Endodermal cell (in vitro differentiated cells): ENCODE data around the gene NFATC2IP. TPM values are rescaled to one million over a fixed set of nuclear protein-coding genes. Genes with fewer than 3 reads are reported as not detected.

ENCODE experiments used
- DNase-seq: peaks from one replicate; pipeline ENCODE4 v3.0.0-alpha.2; 2017
- H3K27ac ChIP-seq: 2 replicates; pipeline ENCODE4 v1.5.1; 2013; ENCODE audit warnings: mild to moderate bottlenecking, low read depth, low read length, moderate library complexity
- H3K27me3 ChIP-seq: 2 replicates; pipeline ENCODE4 v1.6.1; 2013; ENCODE audit warnings: mild to moderate bottlenecking, low read length, moderate library complexity; ENCODE audit not compliant: insufficient read depth, control insufficient read depth, poor library complexity, severe bottlenecking
- H3K36me3 ChIP-seq: 2 replicates; pipeline ENCODE4 v1.7.0; 2013; ENCODE audit warnings: mild to moderate bottlenecking, low read length, moderate library complexity; ENCODE audit not compliant: control insufficient read depth, insufficient read depth
- H3K4me1 ChIP-seq: one replicate; pipeline ENCODE4 v1.7.0; 2013; ENCODE audit warnings: low read length; ENCODE audit not compliant: control insufficient read depth, insufficient read depth
- H3K4me3 ChIP-seq: 2 replicates; pipeline ENCODE4 v1.5.1; 2013; ENCODE audit warnings: mild to moderate bottlenecking, low read length, moderate library complexity
- H3K9ac ChIP-seq: 2 replicates; pipeline ENCODE4 v1.6.1; 2013; ENCODE audit warnings: mild to moderate bottlenecking, low read length, moderate library complexity; ENCODE audit not compliant: poor library complexity, severe bottlenecking; ENCODE audit errors: extremely low read depth
- H3K9me3 ChIP-seq: 2 replicates; pipeline ENCODE4 v1.6.1; 2013; ENCODE audit warnings: mild to moderate bottlenecking, low read length, moderate library complexity; ENCODE audit not compliant: control insufficient read depth
- H3K27ac Mint-ChIP-seq: 2 replicates; pipeline ENCODE4 v1.8.0; 2020; ENCODE audit warnings: mixed read lengths
- H3K27me3 Mint-ChIP-seq: 2 replicates; pipeline ENCODE4 v1.8.0; 2021; ENCODE audit warnings: mild to moderate bottlenecking, mixed read lengths; ENCODE audit not compliant: insufficient read depth
- H3K36me3 Mint-ChIP-seq: 2 replicates; pipeline ENCODE4 v1.8.0; 2020; ENCODE audit warnings: low read depth, mixed read lengths
- H3K4me1 Mint-ChIP-seq: 2 replicates; pipeline ENCODE4 v1.8.0; 2020; ENCODE audit warnings: mixed read lengths
- H3K4me3 Mint-ChIP-seq: 2 replicates; pipeline ENCODE4 v1.8.0; 2020; ENCODE audit warnings: mild to moderate bottlenecking, moderate library complexity, mixed read lengths
- H3K9me3 Mint-ChIP-seq: 2 replicates; pipeline ENCODE4 v1.8.0; 2020; ENCODE audit warnings: mild to moderate bottlenecking, mixed read lengths
- CTCF ChIP-seq: fragments of 200-600 bp; sonication (generic); conservative IDR thresholded peaks from 2 replicates; pipeline ENCODE4 v1.5.0; 2021; ENCODE audit warnings: antibody characterized with exemption, mild to moderate bottlenecking
- WGBS, 2 experiments: methylation state at CpG; one replicate each; pipeline versions ENCODE4 v1.1.5 to v1.1.7; 2013; ENCODE audit warnings: missing lambda C conversion rate in 2 of 2, mixed read lengths in 1 of 2; ENCODE audit not compliant: insufficient coverage in 1 of 2, insufficient read length in 1 of 2; 5-methylcytosine and 5-hydroxymethylcytosine counted together
- total RNA-seq, 2 donors: library from RNA; stranded (reverse); fragmentation: NEBNext Ultra II Directional in 1 of 2; extraction: Animal tissue kit (Norgen Biotek cat#: 25700) in 1 of 2; gene quantifications; 2 replicates in 1 of 2; 3 replicates in 1 of 2; pipeline ENCODE4 v1.2.1, GENCODE V29; 2021

The NFATC2IP gene
- total RNA-seq, 2 donors from 2014 or later, result 63.7 to 65.4 TPM

GRCh38 chr16:28902909-28903308, 47.8 kb upstream of the NFATC2IP start:
- Mint-ChIP-seq H3K9me3 (no peaks in the 10 kb centered on the region), H3K27ac (no peak overlapping the region), H3K4me1 (no peaks in the 10 kb centered on the region), H3K36me3 (no peaks in the 10 kb centered on the region), H3K4me3 (no peak overlapping the region), H3K27me3 (no peaks in the 10 kb centered on the region)
- H3K27ac ChIP-seq, result no peak overlapping the region
- no peak overlapping the region for H3K4me3 ChIP-seq
- no peaks in the 10 kb centered on the region for H3K27me3 ChIP-seq
- H3K36me3 ChIP-seq, result no peaks in the 10 kb centered on the region
- no peak for TF ChIP-seq CTCF
- no peak for DNase-seq
- H3K9me3 ChIP-seq, result no peaks in the 10 kb centered on the region
- H3K9ac ChIP-seq, result no peak overlapping the region
- WGBS, 2 experiments, result 91% methylated on average over 4 to 11 of the region's 11 CpGs
- no peaks in the 10 kb centered on the region for H3K4me1 ChIP-seq

GRCh38 chr16:28903344-28904042, 47.2 kb upstream of the NFATC2IP start:
- 94 to 95% methylated on average over 15 to 29 of the region's 29 CpGs for WGBS, 2 experiments

GRCh38 chr16:28904363-28904762, 46.4 kb upstream of the NFATC2IP start:
- H3K4me3 Mint-ChIP-seq, result no peak overlapping the region
- no peak for TF ChIP-seq CTCF
- H3K9me3 Mint-ChIP-seq, result no peaks in the 10 kb centered on the region
- H3K9ac ChIP-seq, result no peak overlapping the region
- H3K36me3 Mint-ChIP-seq, result peaks cover 7% of the 10 kb centered on the region
- H3K27me3 ChIP-seq, result no peaks in the 10 kb centered on the region
- WGBS, 2 experiments, result 93 to 95% methylated on average over 10 to 14 of the region's 14 CpGs
- H3K9me3 ChIP-seq, result no peaks in the 10 kb centered on the region
- no peak overlapping the region for H3K27ac ChIP-seq
- no peak for DNase-seq
- H3K27ac Mint-ChIP-seq, result no peak overlapping the region
- peaks cover 4% of the 10 kb centered on the region for H3K36me3 ChIP-seq
- no peaks in the 10 kb centered on the region for H3K4me1 ChIP-seq
- no peaks in the 10 kb centered on the region for H3K4me1 Mint-ChIP-seq
- no peak overlapping the region for H3K4me3 ChIP-seq
- H3K27me3 Mint-ChIP-seq, result no peaks in the 10 kb centered on the region

More at GRCh38 chr16:28903344-28904042, 47.2 kb upstream of the NFATC2IP start:
- H3K36me3 ChIP-seq, result peaks cover 4% of the 10 kb centered on the region
- H3K27me3 ChIP-seq, result no peaks in the 10 kb centered on the region
- Mint-ChIP-seq H3K36me3 (peaks cover 5% of the 10 kb centered on the region), H3K27ac (no peak overlapping the region), H3K9me3 (no peaks in the 10 kb centered on the region), H3K4me3 (no peak overlapping the region), H3K4me1 (no peaks in the 10 kb centered on the region), H3K27me3 (no peaks in the 10 kb centered on the region)
- no peak overlapping the region for H3K4me3 ChIP-seq
- no peak for TF ChIP-seq CTCF
- H3K9ac ChIP-seq, result no peak overlapping the region
- no peaks in the 10 kb centered on the region for H3K9me3 ChIP-seq
- H3K27ac ChIP-seq, result no peak overlapping the region
- no peak for DNase-seq
- no peaks in the 10 kb centered on the region for H3K4me1 ChIP-seq
